GM23248 (cell line): ENCODE results near the gene TMEM38A.

Experiments used
- EZH2 ChIP-seq: fragments of 200-600 bp; sonication (generic); IDR thresholded peaks from 2 replicates; pipeline ENCODE4 v1.6.1; 2018; ENCODE audit warnings: antibody characterized with exemption, mild to moderate bottlenecking; ENCODE audit not compliant: insufficient read depth, poor library complexity, severe bottlenecking
- EZH2phosphoT487 ChIP-seq: fragments of 200-600 bp; sonication (generic); IDR thresholded peaks from 2 replicates; pipeline ENCODE4 v1.6.1; 2018; ENCODE audit warnings: antibody characterized with exemption, moderate library complexity, mild to moderate bottlenecking, low read depth; ENCODE audit not compliant: insufficient read depth

GRCh38 chr19:16614941-16615340 lies 46.0 kb upstream of the TMEM38A start:
- TF ChIP-seq EZH2 (no peak), EZH2phosphoT487 (no peak)
